Stimulated activated CD8-positive, alpha-beta memory T cell treated with anti-CD3 and anti-CD28 coated beads, Interleukin-7, amount 100 ng/mL, for 1 hour (primary cell): ENCODE results near the gene FAM81B.

Source experiments
- DNase-seq, 2 donors: peaks; one replicate each; pipeline ENCODE4 v3.0.0-alpha.2; 2020; ENCODE audit warnings: low read depth in 2 of 2

The FAM81B gene

GRCh38 chr5:95401626-95402025, 10.5 kb downstream of the FAM81B start:
- no peak for DNase-seq

- DNase-seq: no peak
Observed at GRCh38 chr5:95403996-95404395, 12.8 kb downstream of the FAM81B start.

- no peak for DNase-seq
Observed at GRCh38 chr5:95406426-95407090, 15.4 kb downstream of the FAM81B start.

- DNase-seq: no peak
Observed at GRCh38 chr5:95410279-95410678, 19.1 kb downstream of the FAM81B start.

GRCh38 chr5:95411474-95411873, 20.3 kb downstream of the FAM81B start:
- DNase-seq: no peak

GRCh38 chr5:95414451-95414850, 23.3 kb downstream of the FAM81B start:
- no peak for DNase-seq

- no peak for DNase-seq
Observed at GRCh38 chr5:95417971-95418370, 26.8 kb downstream of the FAM81B start.

GRCh38 chr5:95422838-95423237, 31.7 kb downstream of the FAM81B start:
- no peak for DNase-seq

GRCh38 chr5:95424016-95424415, 32.9 kb downstream of the FAM81B start:
- DNase-seq: no peak

GRCh38 chr5:95424526-95424925, 33.4 kb downstream of the FAM81B start:
- DNase-seq: no peak

- DNase-seq: no peak
Observed at GRCh38 chr5:95426227-95426626, 35.1 kb downstream of the FAM81B start.

GRCh38 chr5:95432779-95433178, 41.6 kb downstream of the FAM81B start:
- DNase-seq: no peak

GRCh38 chr5:95439801-95440493, 48.8 kb downstream of the FAM81B start:
- no peak for DNase-seq

- no peak for DNase-seq
Observed at GRCh38 chr5:95440825-95441224, 49.7 kb downstream of the FAM81B start.

GRCh38 chr5:95441636-95442035, 50.5 kb downstream of the FAM81B start:
- no peak for DNase-seq

- DNase-seq: no peak
Observed at GRCh38 chr5:95445442-95445841, 54.3 kb downstream of the FAM81B start.

- no peak for DNase-seq
Observed at GRCh38 chr5:95445995-95446394, 54.8 kb downstream of the FAM81B start.

GRCh38 chr5:95446560-95447221, 55.5 kb downstream of the FAM81B start:
- no peak for DNase-seq

GRCh38 chr5:95447961-95448360, 56.8 kb downstream of the FAM81B start:
- no peak for DNase-seq

- DNase-seq: no peak
Observed at GRCh38 chr5:95448789-95449188, 57.6 kb downstream of the FAM81B start.

- DNase-seq: no peak
Observed at GRCh38 chr5:95449460-95449859, 58.3 kb downstream of the FAM81B start.

GRCh38 chr5:95454536-95454935, 63.4 kb downstream of the FAM81B start:
- no peak for DNase-seq

GRCh38 chr5:95460665-95461064, 69.5 kb downstream of the FAM81B start:
- no peak for DNase-seq
